Cardiac fibroblast (primary cell): ENCODE data around the gene TPH2.

ENCODE experiments used
- DNase-seq, 2 donors: peaks; one replicate each; pipeline versions ENCODE4 v3.0.0 to v3.0.0-alpha.2; 2010; ENCODE audit warnings: low read depth in 2 of 2
- H3K4me3 ChIP-seq, 2 donors: replicated peaks in 1 of 2; 1 replicate in 1 of 2; 2 replicates in 1 of 2; pipeline ENCODE4 v1.5.1; 2011; ENCODE audit warnings: low read depth in 2 of 2, low read length in 2 of 2, mild to moderate bottlenecking in 2 of 2, moderate library complexity in 1 of 2
- CTCF ChIP-seq: IDR thresholded peaks from one replicate; pipeline ENCODE4 v1.5.1; 2011; ENCODE audit warnings: low read depth, mild to moderate bottlenecking, low read length, inconsistent platforms

TPH2 gene

GRCh38 chr12:71947645-71948105 is 9.0 kb downstream of the TPH2 start:
- no peak for TF ChIP-seq CTCF
- no peak overlapping the region for H3K4me3 ChIP-seq
- peak; percentile 15 to 47 for DNase-seq

- no peak for TF ChIP-seq CTCF
These were observed 9.7 kb downstream of the TPH2 start for GRCh38 chr12:71948390-71948789.

GRCh38 chr12:71949646-71950045 is 11.0 kb downstream of the TPH2 start:
- no peak for DNase-seq
- no peak overlapping the region for H3K4me3 ChIP-seq
- no peak for TF ChIP-seq CTCF

More at GRCh38 chr12:71948390-71948789, 9.7 kb downstream of the TPH2 start:
- no peak for DNase-seq
- no peak overlapping the region for H3K4me3 ChIP-seq

GRCh38 chr12:71950404-71950803 is 11.8 kb downstream of the TPH2 start:
- no peak overlapping the region for H3K4me3 ChIP-seq
- TF ChIP-seq CTCF: no peak
- no peak for DNase-seq

- DNase-seq: no peak
- TF ChIP-seq CTCF: no peak
- H3K4me3 ChIP-seq: no peak overlapping the region
These were observed 12.2 kb downstream of the TPH2 start for GRCh38 chr12:71950819-71951218.

GRCh38 chr12:71954083-71954778 is 15.6 kb downstream of the TPH2 start:
- TF ChIP-seq CTCF: no peak
- no peak overlapping the region for H3K4me3 ChIP-seq
- DNase-seq: no peak

GRCh38 chr12:71954861-71955260 is 16.2 kb downstream of the TPH2 start:
- H3K4me3 ChIP-seq: no peak overlapping the region
- DNase-seq: no peak
- TF ChIP-seq CTCF: no peak
